ENCODE measurements around the gene ARHGEF2. TPM values are rescaled to one million over a fixed set of nuclear protein-coding genes. Genes with fewer than 3 reads are reported as not detected.

ARHGEF2 gene
- total RNA-seq, 1 experiment from 2014 or later, result 90.1 TPM

DNA sequence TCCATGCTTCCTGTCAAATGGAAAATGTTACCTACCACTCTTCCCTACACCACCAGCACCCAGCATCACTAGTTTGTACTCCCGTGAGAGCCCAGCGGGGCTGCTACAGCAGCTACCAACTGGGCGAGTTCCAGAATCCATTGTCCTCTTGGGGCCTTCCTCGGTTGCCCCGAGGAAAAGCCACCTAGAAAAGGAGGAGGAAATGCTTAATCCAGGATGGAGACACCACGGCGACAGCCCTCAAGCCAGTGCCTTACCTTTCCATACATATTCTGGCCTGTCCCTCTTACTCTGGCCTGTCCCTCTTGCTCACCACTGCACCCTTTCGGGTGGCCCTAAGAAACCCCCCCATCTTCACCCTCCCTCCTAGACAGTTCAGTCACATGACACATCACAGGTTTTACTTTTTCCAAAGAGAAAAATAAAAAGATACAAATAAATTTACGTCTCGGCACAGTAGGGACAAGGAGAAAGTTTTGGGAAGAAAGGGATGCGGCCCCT lies 67.7 kb downstream of the ARHGEF2 start:
- Histone ChIP-seq H3K9me3 (ENCODE audit: control insufficient read depth in 1 of 2, insufficient read depth in 1 of 2, low read depth in 1 of 2, low read length in 2 of 2) (no peaks in the 10 kb centered on the region), H3K27ac (ENCODE audit: low read depth, low read length) (no peak overlapping the region), H3K27me3 (ENCODE audit: insufficient read depth, low read length) (no peaks in the 10 kb centered on the region), H3K9me2 (ENCODE audit: insufficient read depth) (no peaks in the 10 kb centered on the region), H4K20me1 (ENCODE audit: insufficient read depth) (peaks cover 8% of the 10 kb centered on the region; the same call in 1 of the 2 replicates), H3K79me2 (ENCODE audit: insufficient read depth, low read length) (peaks cover 14% of the 10 kb centered on the region; the same call in 1 of the 2 replicates), H3K36me3 (ENCODE audit: control insufficient read depth in 1 of 2, insufficient read depth in 2 of 2, low read length in 2 of 2) (peaks cover 48 to 65% of the 10 kb centered on the region in 2 experiments), H3K4me3 (replicated peaks in 1 of 2; ENCODE audit: low read depth in 1 of 2, low read length in 2 of 2) (no peak overlapping the region), H3K4me2 (ENCODE audit: low read length) (no peak overlapping the region), H3K9ac (ENCODE audit: low read length) (no peak overlapping the region), H3K4me1 (ENCODE audit: control insufficient read depth in 1 of 2, insufficient read depth in 2 of 2, low read length in 2 of 2) (peaks cover 0 to 23% of the 10 kb centered on the region in 2 experiments; a peak in 2 of 4 replicates), H2AFZ (ENCODE audit: low read depth, low read length, poor library complexity, severe bottlenecking) (no peak overlapping the region)
- ChIA-PET CTCF (no interaction called here), POLR2A (no interaction called here), RAD21 (ENCODE audit: low non-redundant PET in 1 of 2, low total read pairs in 2 of 2, uncharacterized antibody in 2 of 2, unreplicated experiment in 2 of 2) (no interaction called here)
- intact Hi-C loops (cut with micrococcal nuclease), result no loop called here
- DNase-seq (ENCODE audit: low read depth, low spot score), result no peak
- BruUV-seq (replicated peaks), result no TSS peak
- peak; percentile 44 for ATAC-seq
- no peak for TF ChIP-seq RAD21 (IDR thresholded peaks at IDR 0.05; ENCODE audit: low read depth)
- TF ChIP-seq, protein P1, sequence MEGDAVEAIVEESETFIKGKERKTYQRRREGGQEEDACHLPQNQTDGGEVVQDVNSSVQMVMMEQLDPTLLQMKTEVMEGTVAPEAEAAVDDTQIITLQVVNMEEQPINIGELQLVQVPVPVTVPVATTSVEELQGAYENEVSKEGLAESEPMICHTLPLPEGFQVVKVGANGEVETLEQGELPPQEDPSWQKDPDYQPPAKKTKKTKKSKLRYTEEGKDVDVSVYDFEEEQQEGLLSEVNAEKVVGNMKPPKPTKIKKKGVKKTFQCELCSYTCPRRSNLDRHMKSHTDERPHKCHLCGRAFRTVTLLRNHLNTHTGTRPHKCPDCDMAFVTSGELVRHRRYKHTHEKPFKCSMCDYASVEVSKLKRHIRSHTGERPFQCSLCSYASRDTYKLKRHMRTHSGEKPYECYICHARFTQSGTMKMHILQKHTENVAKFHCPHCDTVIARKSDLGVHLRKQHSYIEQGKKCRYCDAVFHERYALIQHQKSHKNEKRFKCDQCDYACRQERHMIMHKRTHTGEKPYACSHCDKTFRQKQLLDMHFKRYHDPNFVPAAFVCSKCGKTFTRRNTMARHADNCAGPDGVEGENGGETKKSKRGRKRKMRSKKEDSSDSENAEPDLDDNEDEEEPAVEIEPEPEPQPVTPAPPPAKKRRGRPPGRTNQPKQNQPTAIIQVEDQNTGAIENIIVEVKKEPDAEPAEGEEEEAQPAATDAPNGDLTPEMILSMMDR (IDR thresholded peaks at IDR 0.05 in 2 of 3, conservative IDR thresholded peaks at IDR 0.05 in 1 of 3; ENCODE audit: borderline replicate concordance in 1 of 3, insufficient read depth in 1 of 3, low read depth in 2 of 3, low read length in 2 of 3), result no peak
- no peak for TF ChIP-seq FOSL1 (IDR thresholded peaks at IDR 0.05; ENCODE audit: low read depth)
- TF ChIP-seq POLR2AphosphoS5 (IDR thresholded peaks at IDR 0.05; ENCODE audit: low read depth, low read length), result no peak
- no peak for TF ChIP-seq ZFX (IDR thresholded peaks at IDR 0.05)
- TF ChIP-seq TCF7L2 (IDR thresholded peaks at IDR 0.05; ENCODE audit: borderline replicate concordance, extremely low read depth, insufficient read depth, insufficient read length), result no peak
- TF ChIP-seq JUND (IDR thresholded peaks at IDR 0.05), result no peak
- TF ChIP-seq ZNF274 (IDR thresholded peaks at IDR 0.05; ENCODE audit: low read depth, low read length), result no peak
- no peak for TF ChIP-seq SIN3A (IDR thresholded peaks at IDR 0.05; ENCODE audit: low read depth)
- TF ChIP-seq ATF3 (IDR thresholded peaks at IDR 0.05), result no peak
- TF ChIP-seq, protein P2, sequence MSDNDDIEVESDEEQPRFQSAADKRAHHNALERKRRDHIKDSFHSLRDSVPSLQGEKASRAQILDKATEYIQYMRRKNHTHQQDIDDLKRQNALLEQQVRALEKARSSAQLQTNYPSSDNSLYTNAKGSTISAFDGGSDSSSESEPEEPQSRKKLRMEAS (IDR thresholded peaks at IDR 0.05), result no peak
- TF ChIP-seq CEBPB (IDR thresholded peaks at IDR 0.05; ENCODE audit: low read depth), result no peak
- no peak for TF ChIP-seq SRF (IDR thresholded peaks at IDR 0.05; ENCODE audit: low read depth)
- TF ChIP-seq CBX3 (IDR thresholded peaks at IDR 0.05; ENCODE audit: low read depth), result no peak
